ENCODE measurements around the gene E4F1. TPM values are rescaled to one million over a fixed set of nuclear protein-coding genes. Genes with fewer than 3 reads are reported as not detected.
"Not testable (repeated sequence)": the region's sequence is repeated elsewhere in the genome, so short reads cannot be mapped to it uniquely, and the experiment has no call there.

Gene E4F1
- total and polyA plus RNA-seq, 2 of the 8 experiments (the other 6 are each of a cell fraction or from before 2014, with no cell fraction given) = 22.2 to 27.0 TPM

- H3K18ac ChIP-seq (ENCODE audit: extremely low read depth, low read length); H2BK15ac ChIP-seq (ENCODE audit: low read length); H3K4me2 ChIP-seq (ENCODE audit: insufficient read depth in 1 of 2, low read depth in 2 of 2, low read length in 2 of 2); H3K56ac ChIP-seq (replicated peaks; ENCODE audit: insufficient read length, low read depth, low read length); H3K23ac ChIP-seq (ENCODE audit: insufficient read length); H3K4ac ChIP-seq (replicated peaks; ENCODE audit: insufficient read length, low read depth, low read length); H2BK12ac ChIP-seq (ENCODE audit: low read depth, low read length); H3K4me3 ChIP-seq (ENCODE audit: extremely low read depth in 1 of 4, insufficient read depth in 2 of 4, low read depth in 3 of 4, low read length in 4 of 4); H4K91ac ChIP-seq (replicated peaks; ENCODE audit: insufficient read length, low read length); H2BK5ac ChIP-seq (ENCODE audit: low read depth, low read length); H2BK20ac ChIP-seq (ENCODE audit: low read length); DNase-seq (ENCODE audit: low read depth in 1 of 2, low spot score in 2 of 2); H3K79me2 ChIP-seq (ENCODE audit: control insufficient read depth in 1 of 2, insufficient read depth in 2 of 2, low read length in 2 of 2); H4K8ac ChIP-seq (ENCODE audit: extremely low read depth, insufficient read depth, low read length); H2AK5ac ChIP-seq (ENCODE audit: low read depth, low read length); H3K27ac ChIP-seq (ENCODE audit: low read depth, low read length); FAIRE-seq; H2BK120ac ChIP-seq (replicated peaks; ENCODE audit: low read depth, low read length); H3K9me3 ChIP-seq (ENCODE audit: insufficient read depth in 2 of 2, low read depth in 1 of 2, low read length in 1 of 2); H3K9ac ChIP-seq (replicated peaks in 1 of 4; ENCODE audit: extremely low read depth in 1 of 4, low read depth in 3 of 4, low read length in 3 of 4); H3K79me1 ChIP-seq (ENCODE audit: low read depth, low read length); H4K5ac ChIP-seq (ENCODE audit: insufficient read length, low read depth, low read length); H3K14ac ChIP-seq (ENCODE audit: insufficient read length); H2AFZ ChIP-seq (ENCODE audit: low read length): not testable (repeated sequence)
- POLR2A ChIA-PET (ENCODE audit: partially characterized antibody) = interaction anchor here (0.6 to 8.6 kb wide), 5 partner anchors 8 to 232 kb away, joined by 3 to 181 read pairs (median 4); partner anchors contain the start of genes ECI1 and PGP
- Histone ChIP-seq H3K27me3 (replicated peaks in 1 of 4; ENCODE audit: control insufficient read depth in 3 of 4, extremely low read depth in 1 of 4, insufficient read depth in 3 of 4, low read length in 3 of 4) (peaks cover 4 to 20% (median 16%) of the 10 kb centered on the region in 4 experiments; a peak in 6 of 7 replicates), H4K20me1 (replicated peaks in 1 of 2; ENCODE audit: control insufficient read depth in 1 of 2, insufficient read depth in 2 of 2, low read length in 2 of 2) (peaks cover 4 to 20% of the 10 kb centered on the region in 2 experiments), H3K23me2 (ENCODE audit: low read depth, low read length) (peaks cover 16% of the 10 kb centered on the region; the same call in 1 of the 2 replicates), H3K36me3 (ENCODE audit: control insufficient read depth in 2 of 4, insufficient read depth in 4 of 4, low read length in 3 of 4) (peaks cover 10 to 32% (median 18%) of the 10 kb centered on the region in 4 experiments; a peak in 7 of 8 replicates), H3K4me1 (replicated peaks in 1 of 4; ENCODE audit: control insufficient read depth in 3 of 4, insufficient read depth in 4 of 4, low read length in 3 of 4) (peaks cover 0 to 19% (median 10%) of the 10 kb centered on the region in 4 experiments; a peak in 5 of 7 replicates)
- 91% methylated on average over 9 of the region's 9 CpGs; no CpG with 5 or more reads in 1 of the 2 experiments for WGBS, 2 experiments (ENCODE audit: extremely low coverage in 1 of 2, insufficient coverage in 1 of 2, insufficient read length in 1 of 2, insufficient replicate concordance in 2 of 2, low coverage in 1 of 2, low lambda C conversion rate in 2 of 2, missing lambda C conversion rate in 1 of 2)
- CTCF ChIA-PET (ENCODE audit: partially characterized antibody) = interaction anchor here (0.6 to 1.6 kb wide), 4 partner anchors 12 to 188 kb away, joined by 3 to 6 read pairs (median 3); partner anchors contain the start of gene ECI1
These were observed 16.9 kb downstream of the E4F1 start for GRCh38 chr16:2240331-2240730.
